Retina (tissue), 1 donor: ENCODE measurements around the gene ADCY9.
A peak's percentile ranks its signal among the peaks of the same experiment; 100 is the strongest.

ENCODE experiments used
- DNase-seq: peaks from one replicate; pipeline ENCODE4 v3.0.0-alpha.2; 2016

Gene ADCY9

GRCh38 chr16:4025428-4025827, 90.8 kb downstream of the ADCY9 start:
- no peak for DNase-seq

GRCh38 chr16:4021916-4022315, 94.3 kb downstream of the ADCY9 start:
- DNase-seq = no peak

- no peak for DNase-seq
These were observed 95.0 kb downstream of the ADCY9 start for GRCh38 chr16:4021070-4021779.

- no peak for DNase-seq
These were observed 96.9 kb downstream of the ADCY9 start for GRCh38 chr16:4019371-4019791.

- no peak for DNase-seq
These were observed 97.9 kb downstream of the ADCY9 start for GRCh38 chr16:4018391-4018790.

- no peak for DNase-seq
These were observed 98.4 kb downstream of the ADCY9 start for GRCh38 chr16:4017807-4018206.

- DNase-seq = no peak
These were observed 99.6 kb downstream of the ADCY9 start for GRCh38 chr16:4016658-4017057.

- DNase-seq = no peak
These were observed 100.3 kb downstream of the ADCY9 start for GRCh38 chr16:4016005-4016352.

- no peak for DNase-seq
These were observed 100.8 kb downstream of the ADCY9 start for GRCh38 chr16:4015275-4016004.

GRCh38 chr16:4011940-4012629, 104.2 kb downstream of the ADCY9 start:
- no peak for DNase-seq

- no peak for DNase-seq
These were observed 104.9 kb downstream of the ADCY9 start for GRCh38 chr16:4011225-4011939.

GRCh38 chr16:4010225-4011158, 105.8 kb downstream of the ADCY9 start:
- DNase-seq = no peak

GRCh38 chr16:4009177-4009576, 107.1 kb downstream of the ADCY9 start:
- no peak for DNase-seq

- no peak for DNase-seq
These were observed 108.1 kb downstream of the ADCY9 start for GRCh38 chr16:4008116-4008515.

- no peak for DNase-seq
These were observed 109.7 kb downstream of the ADCY9 start for GRCh38 chr16:4006397-4006999.

- no peak for DNase-seq
These were observed 110.5 kb downstream of the ADCY9 start for GRCh38 chr16:4005731-4006130.

- DNase-seq = no peak
These were observed 111.0 kb downstream of the ADCY9 start for GRCh38 chr16:4005281-4005680.

GRCh38 chr16:4004206-4004605, 112.0 kb downstream of the ADCY9 start:
- DNase-seq = no peak

GRCh38 chr16:4003576-4003975, 112.7 kb downstream of the ADCY9 start:
- DNase-seq = peak; percentile 13

- peak; percentile 39 for DNase-seq
These were observed 113.1 kb downstream of the ADCY9 start for GRCh38 chr16:4003166-4003565.

- no peak for DNase-seq
These were observed 114.1 kb downstream of the ADCY9 start for GRCh38 chr16:4002121-4002520.
